Activated CD4-positive, CD25-positive, alpha-beta regulatory T cell (primary cell): ENCODE measurements around the gene TYW3.
A peak's percentile ranks its signal among the peaks of the same experiment; 100 is the strongest.

Experiments used
- DNase-seq, 4 experiments: peaks; one replicate each; lab custom pipeline; 2025; lab: John Stamatoyannopoulos, UW

The TYW3 gene

DNA sequence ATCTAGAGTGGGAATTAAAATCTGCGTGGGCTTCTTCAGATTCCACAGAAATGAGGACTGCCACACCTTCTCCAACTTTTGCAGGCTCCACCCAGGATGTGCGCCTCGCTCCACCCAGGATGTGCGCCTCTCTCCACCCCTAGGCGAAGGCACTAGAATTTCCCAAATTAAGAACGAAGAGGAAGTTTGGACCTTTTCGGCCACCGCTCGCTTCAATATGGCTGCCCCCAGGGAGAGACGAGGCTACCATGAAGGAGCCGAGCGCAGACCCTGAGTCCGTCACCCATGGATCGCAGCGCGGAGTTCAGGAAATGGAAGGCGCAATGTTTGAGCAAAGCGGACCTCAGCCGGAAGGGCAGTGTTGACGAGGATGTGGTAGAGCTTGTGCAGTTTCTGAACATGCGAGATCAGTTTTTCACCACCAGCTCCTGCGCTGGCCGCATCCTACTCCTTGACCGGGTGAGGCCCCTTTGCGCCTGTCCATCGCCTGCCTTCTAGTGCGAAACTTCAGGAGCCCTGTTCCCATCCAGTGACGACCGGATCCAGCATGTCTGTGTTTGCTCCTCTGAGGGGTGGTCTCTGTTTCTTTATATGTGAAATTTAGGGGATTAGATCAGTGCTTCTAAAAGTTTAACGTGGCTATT, at the start of gene TYW3, which contains the start of gene CRYZ:
TYW3 (plus strand) TSS at position 193 of the 644 bp plus-strand sequence; CDS start at position 286, 93 bp downstream.
CRYZ (minus strand) TSS at position 91 of the 644 bp plus-strand sequence. CDS start 8,229 bp downstream, outside the sequence.
- DNase-seq, result peak; percentile 45 to 66 (median 58)

- DNase-seq, result no peak
These were observed 49.3 kb upstream of the TYW3 start for GRCh38 chr1:74683656-74684055.

DNA sequence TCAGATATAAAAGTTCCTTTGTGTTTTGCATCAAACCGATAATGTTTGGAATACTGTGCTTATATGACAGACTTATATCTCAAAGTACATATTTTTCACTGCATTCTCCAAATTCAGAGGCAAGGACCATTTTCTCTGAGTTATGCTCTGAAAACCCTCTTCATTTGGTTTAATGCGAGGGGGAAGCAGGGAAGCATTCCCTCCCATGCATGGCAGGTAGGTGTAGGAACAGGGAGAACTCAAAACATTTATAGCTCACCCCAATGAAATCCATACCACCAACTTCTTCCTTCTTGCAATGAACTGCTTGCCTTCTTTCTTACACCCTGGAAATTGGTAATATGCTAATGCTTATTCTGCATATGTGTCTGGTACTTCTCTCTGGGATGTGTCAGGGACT, 48.7 kb upstream of the TYW3 start:
- no peak for DNase-seq

DNA sequence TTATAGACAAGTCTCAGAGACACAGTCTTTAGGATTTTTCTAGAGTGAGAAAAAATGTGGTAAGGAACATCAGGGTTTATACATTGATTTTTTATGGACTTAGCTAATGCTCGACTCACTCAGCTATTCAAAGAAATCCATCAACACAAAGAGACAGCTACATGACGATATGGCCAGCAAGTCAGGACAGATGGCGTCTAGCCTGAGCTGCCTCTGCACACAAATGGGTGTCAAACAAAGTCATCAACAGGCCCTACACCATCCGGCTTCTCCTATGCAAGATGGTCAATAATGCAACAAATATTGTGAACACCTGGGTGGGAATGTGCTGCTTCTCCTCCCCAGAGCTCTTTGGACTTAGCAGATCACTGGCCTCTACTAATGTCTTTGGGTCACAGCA, 46.0 kb upstream of the TYW3 start:
- DNase-seq, result no peak

DNA sequence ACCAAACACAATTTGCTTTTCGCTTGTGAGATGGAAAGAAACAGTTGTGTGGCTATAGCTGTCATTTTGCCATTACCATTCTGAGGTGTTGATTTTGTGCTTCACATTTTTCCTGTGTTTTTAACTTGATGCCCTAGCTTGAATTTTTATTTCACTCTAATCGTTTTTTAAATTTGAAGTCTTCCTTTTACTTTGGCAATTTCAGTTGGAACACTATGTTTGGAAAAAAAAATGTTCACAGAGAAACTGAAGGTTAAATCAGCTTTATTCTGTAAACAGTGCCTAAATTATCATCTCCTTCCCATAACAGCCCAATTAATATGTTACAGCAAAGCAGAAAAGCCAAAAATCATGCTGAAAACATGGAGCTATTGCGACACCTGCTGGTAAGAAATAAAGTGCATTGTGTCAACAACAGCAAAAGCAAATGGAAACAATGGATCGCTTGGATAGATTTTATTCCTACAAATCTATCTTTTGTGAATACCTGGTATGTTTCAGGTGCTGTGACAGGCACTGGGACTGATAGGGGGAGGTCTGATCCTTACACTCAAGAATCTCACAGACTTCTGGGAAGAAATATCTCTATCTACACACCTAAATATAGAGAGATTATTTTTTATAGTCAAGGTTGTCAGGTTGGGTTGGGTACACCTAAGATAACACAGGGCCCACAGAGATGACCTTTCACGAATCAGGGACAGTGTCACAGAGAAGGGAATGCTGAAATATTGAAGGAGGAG, 43.2 kb upstream of the TYW3 start:
- DNase-seq, result no peak

DNA sequence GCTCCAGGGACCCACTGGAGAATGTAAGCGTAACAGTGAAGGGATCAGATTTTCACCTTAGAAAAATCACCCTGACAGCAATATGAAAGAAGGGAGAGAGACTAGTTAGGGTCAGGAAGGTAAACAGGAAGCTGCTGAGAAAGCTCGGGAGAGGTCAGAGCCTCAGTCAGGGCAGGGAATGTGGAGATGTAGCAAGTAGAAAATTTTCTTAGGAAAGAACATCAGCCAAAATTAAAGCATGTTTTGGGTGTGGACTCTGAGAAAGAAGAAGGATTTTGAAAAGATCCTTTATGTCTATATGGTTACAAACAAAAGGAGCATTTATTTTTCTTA, 42.6 kb upstream of the TYW3 start:
- no peak for DNase-seq

DNA sequence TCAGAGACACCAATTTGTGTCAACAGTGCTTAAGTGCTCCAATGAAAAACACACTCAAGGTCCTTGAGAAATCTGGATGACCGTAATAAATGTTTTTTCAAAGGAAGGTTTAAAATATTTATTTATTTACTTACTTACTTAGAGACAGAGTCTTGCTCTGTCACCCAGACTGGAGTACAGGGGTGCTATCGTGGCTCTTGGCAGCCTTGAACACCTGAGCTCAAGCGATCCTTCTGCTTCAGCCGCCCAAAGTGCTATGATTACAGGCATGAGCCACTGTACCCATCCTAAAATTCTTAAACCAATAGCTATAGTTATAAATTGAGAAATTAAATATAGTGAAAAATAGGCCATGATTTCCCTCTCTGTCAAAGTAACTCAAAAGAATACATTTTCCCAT, 42.0 kb upstream of the TYW3 start:
- DNase-seq, result no peak

- no peak for DNase-seq
These were observed 39.5 kb upstream of the TYW3 start for GRCh38 chr1:74693473-74693872.

- DNase-seq, result no peak
These were observed 35.1 kb upstream of the TYW3 start for GRCh38 chr1:74697832-74698231.

GRCh38 chr1:74699331-74699730, 33.6 kb upstream of the TYW3 start:
- DNase-seq, result no peak

- no peak for DNase-seq
These were observed 29.4 kb upstream of the TYW3 start for GRCh38 chr1:74703386-74704182.

DNA sequence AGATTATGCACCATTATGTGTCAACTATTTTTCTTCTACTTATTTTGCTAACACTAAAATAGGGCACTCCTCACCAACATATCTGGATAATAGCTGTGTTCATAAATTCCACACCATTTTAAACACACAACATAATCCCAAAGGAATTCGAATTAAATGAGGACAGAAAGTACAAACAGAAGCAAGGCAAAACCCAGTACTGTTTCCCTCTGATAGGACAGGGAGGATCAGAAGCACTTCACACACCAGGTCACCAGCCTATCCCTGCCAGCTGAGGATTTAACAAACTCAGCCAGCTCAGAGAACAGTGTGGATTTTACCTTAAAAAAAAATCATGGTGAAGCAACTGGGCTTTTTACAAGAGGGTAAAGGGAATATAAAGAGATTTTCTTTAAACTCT, 20.1 kb upstream of the TYW3 start:
- no peak for DNase-seq

DNA sequence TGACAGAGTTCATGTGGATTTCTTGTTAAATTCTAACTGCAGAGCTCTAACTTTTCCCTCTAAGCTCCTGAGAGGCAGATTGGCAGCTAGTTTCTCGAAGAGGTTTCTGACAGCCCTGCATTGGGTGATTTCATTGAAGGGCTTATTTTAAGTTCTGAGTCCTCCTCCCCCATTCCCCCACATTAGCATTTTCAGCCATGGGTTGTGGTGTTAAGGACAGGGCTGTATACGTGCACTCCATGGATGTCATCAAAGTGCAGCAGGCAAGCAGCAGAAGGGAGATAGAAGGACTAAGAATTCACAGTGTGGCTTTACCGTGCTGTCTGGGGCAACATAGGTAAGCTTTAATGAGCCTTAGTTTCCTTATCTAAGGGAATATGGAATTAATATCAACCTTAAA, 19.1 kb upstream of the TYW3 start:
- no peak for DNase-seq

GRCh38 chr1:74714429-74715235, 18.3 kb upstream of the TYW3 start:
- no peak for DNase-seq

DNA sequence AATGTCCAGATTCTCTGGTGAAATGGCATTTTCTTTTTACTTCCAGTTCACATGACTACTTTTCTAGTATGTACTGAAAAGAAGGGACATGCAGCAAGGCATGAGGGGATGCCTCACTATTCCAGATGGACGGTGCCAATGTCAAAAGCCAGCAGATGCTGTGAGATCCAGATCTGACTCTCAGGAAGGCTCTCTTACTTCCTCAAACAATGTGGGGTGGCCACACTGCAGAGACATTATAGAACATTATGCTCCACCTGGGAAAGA, 17.8 kb upstream of the TYW3 start:
- no peak for DNase-seq

GRCh38 chr1:74715806-74716205, 17.1 kb upstream of the TYW3 start:
- DNase-seq, result no peak

DNA sequence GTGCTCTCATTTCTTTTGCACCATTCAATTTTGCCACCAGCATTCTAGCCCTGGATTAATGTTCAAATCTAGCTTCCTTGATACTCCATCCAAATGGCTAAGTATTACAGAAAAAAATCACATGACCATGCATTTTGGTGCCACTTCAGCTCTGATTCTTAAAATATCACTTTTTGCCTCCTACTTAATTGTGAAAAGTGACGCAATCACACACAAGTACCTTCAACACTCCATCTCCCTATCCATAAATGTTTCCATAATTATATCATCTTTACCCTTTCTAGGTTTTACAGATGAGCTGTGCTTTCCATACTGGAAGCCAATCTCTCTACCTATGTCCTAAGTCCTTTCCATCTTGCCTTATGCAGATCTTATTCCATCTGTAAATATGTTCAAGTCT, 16.1 kb upstream of the TYW3 start:
- no peak for DNase-seq

DNA sequence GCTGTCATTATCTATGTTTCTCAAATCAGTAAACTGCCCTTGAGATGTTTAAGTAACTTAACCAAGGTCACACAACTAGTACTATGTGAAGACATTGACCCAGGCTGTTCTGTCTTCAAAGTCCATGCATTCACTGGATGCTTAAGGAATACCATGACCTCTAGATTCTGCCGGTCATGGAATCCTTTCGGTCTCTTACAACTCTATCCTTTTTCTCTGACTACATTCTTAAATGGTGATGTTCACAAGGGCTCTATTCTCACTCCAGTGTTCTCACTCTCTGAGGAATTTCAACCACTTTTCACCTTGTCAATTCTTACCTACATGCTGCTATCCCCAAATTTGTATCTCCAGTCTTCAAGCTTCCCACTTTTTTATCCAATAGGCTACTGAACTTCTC, 15.3 kb upstream of the TYW3 start:
- no peak for DNase-seq

- DNase-seq, result no peak
These were observed 6.9 kb upstream of the TYW3 start for GRCh38 chr1:74726063-74726462.

DNA sequence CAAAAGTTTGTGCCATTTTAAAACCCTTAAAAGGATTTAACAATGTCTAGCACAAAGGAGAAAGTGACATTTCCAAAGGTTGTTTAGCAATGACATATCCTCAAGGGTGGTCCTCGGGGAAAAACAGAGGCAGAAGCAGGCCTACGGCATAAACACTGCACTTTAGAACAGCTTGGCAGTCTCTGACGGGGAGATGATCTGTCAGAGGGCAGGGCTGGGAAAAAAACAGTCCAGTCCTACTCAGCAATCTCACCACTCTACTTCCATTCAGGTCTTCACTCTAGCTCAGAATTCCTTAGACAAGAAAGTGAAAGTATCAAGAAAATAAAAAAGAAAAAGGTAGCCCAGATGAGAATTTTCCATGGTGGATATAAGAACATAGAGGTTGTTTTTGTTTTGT, 4.2 kb upstream of the TYW3 start:
- DNase-seq, result no peak

GRCh38 chr1:74729741-74730478, 3.0 kb upstream of the TYW3 start:
- no peak for DNase-seq
